ENCODE data around the gene AP3D1. TPM values are rescaled to one million over a fixed set of nuclear protein-coding genes. Genes with fewer than 3 reads are reported as not detected.
A peak's percentile ranks its signal among the peaks of the same experiment; 100 is the strongest.

The AP3D1 gene
- total RNA-seq, 1 donor from 2014 or later, result 50.9 TPM

- H3K27ac ChIP-seq, result no peak overlapping the region
- no peaks in the 10 kb centered on the region for H3K27me3 ChIP-seq
- H3K36me3 ChIP-seq, result no peaks in the 10 kb centered on the region
- peaks cover 33% of the 10 kb centered on the region for H3K4me1 ChIP-seq
- H3K4me2 ChIP-seq, result no peak overlapping the region
- H2AFZ ChIP-seq (replicated peaks), result no peak overlapping the region
- no peaks in the 10 kb centered on the region for H3K9me3 ChIP-seq (ENCODE audit: low read depth)
- H3K4me3 ChIP-seq, result no peak overlapping the region
- peaks cover 83% of the 10 kb centered on the region for H3K79me2 ChIP-seq (ENCODE audit: low read depth)
- Mint-ChIP-seq H3K4me3 (peak overlapping the region; percentile 79), H3K9me3 (no peaks in the 10 kb centered on the region), H3K27ac (peak overlapping the region; percentile 91), H3K36me3 (no peaks in the 10 kb centered on the region), H3K4me1 (peaks cover 67% of the 10 kb centered on the region), H3K27me3 (ENCODE audit: insufficient read depth, low read depth) (peaks cover 13% of the 10 kb centered on the region)
- H3K9ac ChIP-seq, result no peak overlapping the region
- peaks cover 90% of the 10 kb centered on the region for H4K20me1 ChIP-seq (ENCODE audit: low read depth)
- no peak for DNase-seq (ENCODE audit: low spot score)
- no peak for TF ChIP-seq EZH2phosphoT487 (IDR thresholded peaks at IDR 0.05)
- peaks cover 74% of the 10 kb centered on the region for H3F3A ChIP-seq (ENCODE audit: low read depth)
Measured at GRCh38 chr19:2167896-2168618, 16.7 kb upstream of the AP3D1 start.

DNA sequence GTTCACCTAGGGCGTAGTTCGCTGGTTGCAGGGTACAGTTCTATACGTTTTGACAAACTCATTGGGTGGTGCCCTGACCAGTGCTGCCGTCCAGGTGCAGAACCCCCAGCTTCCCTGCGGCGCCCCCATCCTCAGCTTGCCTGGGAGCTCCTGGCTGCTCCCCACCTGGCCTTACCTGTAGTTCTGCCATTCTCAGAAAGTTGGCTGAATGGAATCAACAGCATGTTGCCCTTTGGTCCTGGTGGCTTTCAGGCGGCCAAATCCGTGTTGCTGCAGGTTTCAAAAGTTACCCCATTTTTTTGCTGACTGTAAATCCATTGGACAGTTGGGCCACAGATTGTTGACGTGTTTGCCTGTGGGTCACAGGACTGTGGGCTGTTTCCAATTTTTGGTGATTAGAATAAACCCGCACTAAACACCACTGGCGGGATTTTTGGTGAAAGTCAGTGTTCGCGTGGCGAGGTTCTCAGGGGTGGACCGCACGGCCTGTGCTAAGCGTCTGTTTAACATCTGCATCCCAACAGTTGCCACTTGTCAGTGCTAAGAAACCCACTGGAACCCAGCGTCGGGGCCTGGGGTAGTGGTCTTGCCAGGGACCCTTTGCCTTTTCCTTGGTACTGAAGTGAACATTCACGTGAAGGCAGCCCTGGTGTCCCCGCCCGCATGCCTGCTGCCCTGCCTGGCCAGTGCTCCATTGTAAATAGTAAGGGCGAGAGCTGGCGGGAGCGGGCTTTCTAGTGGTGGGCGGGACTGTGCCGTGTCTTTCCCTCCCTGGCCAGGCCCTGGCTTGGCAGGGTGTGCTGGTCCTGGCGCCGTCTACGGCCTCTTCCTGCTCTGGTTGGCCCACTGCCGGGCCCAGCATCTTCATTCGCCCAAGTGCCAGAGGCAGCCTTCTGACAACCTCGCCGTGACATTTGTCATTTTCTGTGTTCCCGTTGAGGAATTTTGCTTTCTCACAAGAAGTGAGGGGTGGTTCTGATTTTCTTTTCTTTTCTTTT, 15.7 kb upstream of the AP3D1 start:
- peak overlapping the region; percentile 67 for H3K4me3 Mint-ChIP-seq
- H3K36me3 ChIP-seq, result no peaks in the 10 kb centered on the region
- peaks cover 59% of the 10 kb centered on the region for H3K4me1 Mint-ChIP-seq
- H3F3A ChIP-seq (ENCODE audit: low read depth), result peaks cover 75% of the 10 kb centered on the region
- peaks cover 17% of the 10 kb centered on the region for H3K27me3 Mint-ChIP-seq (ENCODE audit: insufficient read depth, low read depth)
- H3K36me3 Mint-ChIP-seq, result no peaks in the 10 kb centered on the region
- no peaks in the 10 kb centered on the region for H3K9me3 ChIP-seq (ENCODE audit: low read depth)
- H3K27me3 ChIP-seq, result no peaks in the 10 kb centered on the region
- H4K20me1 ChIP-seq (ENCODE audit: low read depth), result peaks cover 80% of the 10 kb centered on the region
- H3K4me1 ChIP-seq, result peaks cover 33% of the 10 kb centered on the region
- H3K27ac Mint-ChIP-seq, result no peak overlapping the region
- no peaks in the 10 kb centered on the region for H3K9me3 Mint-ChIP-seq
- H3K9ac ChIP-seq, result no peak overlapping the region
- no peak for TF ChIP-seq CTCF (IDR thresholded peaks at IDR 0.05)
- no peak for TF ChIP-seq EZH2 (IDR thresholded peaks at IDR 0.05)
- TF ChIP-seq EZH2phosphoT487 (IDR thresholded peaks at IDR 0.05), result no peak
- no peak overlapping the region for H3K4me3 ChIP-seq
- DNase-seq (ENCODE audit: low spot score), result no peak
- H3K79me2 ChIP-seq (ENCODE audit: low read depth), result peaks cover 72% of the 10 kb centered on the region
- H2AFZ ChIP-seq (replicated peaks), result no peak overlapping the region
- no peak overlapping the region for H3K27ac ChIP-seq
- no peak overlapping the region for H3K4me2 ChIP-seq

- Mint-ChIP-seq H3K27ac (no peak overlapping the region), H3K4me1 (peaks cover 33% of the 10 kb centered on the region), H3K27me3 (ENCODE audit: insufficient read depth, low read depth) (peaks cover 11% of the 10 kb centered on the region), H3K4me3 (peak overlapping the region; percentile 98), H3K36me3 (no peaks in the 10 kb centered on the region), H3K9me3 (no peaks in the 10 kb centered on the region)
- Histone ChIP-seq H3K9ac (peak overlapping the region; percentile 73), H3K79me2 (ENCODE audit: low read depth) (peaks cover 45% of the 10 kb centered on the region), H2AFZ (replicated peaks) (peak overlapping the region; percentile 77), H3K27ac (peak overlapping the region; percentile 71), H3K4me3 (peak overlapping the region; percentile 99), H3F3A (ENCODE audit: low read depth) (peaks cover 51% of the 10 kb centered on the region), H3K4me2 (peak overlapping the region; percentile 89), H3K4me1 (peaks cover 9% of the 10 kb centered on the region), H3K36me3 (no peaks in the 10 kb centered on the region), H4K20me1 (ENCODE audit: low read depth) (peaks cover 53% of the 10 kb centered on the region), H3K27me3 (no peaks in the 10 kb centered on the region), H3K9me3 (ENCODE audit: low read depth) (no peaks in the 10 kb centered on the region)
- peak; percentile 73 for DNase-seq (ENCODE audit: low spot score)
- TF ChIP-seq EZH2phosphoT487 (IDR thresholded peaks at IDR 0.05) (no peak), CTCF (IDR thresholded peaks at IDR 0.05) (no peak), EZH2 (IDR thresholded peaks at IDR 0.05) (no peak)
Measured at GRCh38 chr19:2164020-2164998, 12.9 kb upstream of the AP3D1 start.

Data from neural progenitor cell (in vitro differentiated cells).